Epithelial cell of esophagus (primary cell): ENCODE data around the gene BCORL1.

Source experiments
- DNase-seq: peaks from one replicate; pipeline ENCODE4 v3.0.0; 2010; ENCODE audit warnings: low read depth
- H3K4me3 ChIP-seq: 2 replicates; pipeline ENCODE4 v1.5.1; 2011; ENCODE audit warnings: mild to moderate bottlenecking, low read length, control low read depth
- TF ChIP-seq, protein P1 (sequence below): IDR thresholded peaks from 2 replicates; pipeline ENCODE4 v1.5.1; 2011; ENCODE audit warnings: low read depth, mild to moderate bottlenecking, low read length, control low read depth, inconsistent platforms; ENCODE audit not compliant: insufficient read depth; ENCODE audit errors: missing control alignments

The BCORL1 gene

DNA sequence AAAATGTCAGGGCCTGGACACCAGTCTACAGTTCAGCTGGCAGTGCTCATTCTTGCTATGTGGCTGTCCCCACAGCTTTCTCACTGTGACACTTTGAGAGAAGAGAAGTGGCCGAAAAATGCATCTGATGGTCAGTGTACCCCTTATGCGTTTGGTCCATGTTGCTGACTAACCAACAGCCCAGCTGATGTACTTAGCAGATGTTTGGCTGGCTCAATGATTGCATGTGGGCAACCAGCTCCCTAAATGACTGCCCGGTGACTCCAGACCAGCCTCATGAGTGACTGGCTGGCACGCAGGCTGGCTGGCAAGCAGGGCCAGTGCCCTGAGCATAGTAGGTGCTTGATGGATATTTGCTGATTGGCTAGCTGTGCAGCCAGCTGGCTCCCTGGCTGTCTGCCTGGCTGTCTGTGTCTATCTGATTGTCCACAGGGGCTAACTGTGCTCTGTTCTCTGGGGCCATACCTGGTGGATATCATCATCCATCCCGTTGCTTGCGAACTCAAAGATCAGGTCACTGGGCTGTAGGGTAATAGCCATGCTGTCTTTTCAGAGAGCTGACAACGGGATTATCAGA is 98.4 kb downstream of the BCORL1 start:
- no peak for DNase-seq
- TF ChIP-seq, protein P1, sequence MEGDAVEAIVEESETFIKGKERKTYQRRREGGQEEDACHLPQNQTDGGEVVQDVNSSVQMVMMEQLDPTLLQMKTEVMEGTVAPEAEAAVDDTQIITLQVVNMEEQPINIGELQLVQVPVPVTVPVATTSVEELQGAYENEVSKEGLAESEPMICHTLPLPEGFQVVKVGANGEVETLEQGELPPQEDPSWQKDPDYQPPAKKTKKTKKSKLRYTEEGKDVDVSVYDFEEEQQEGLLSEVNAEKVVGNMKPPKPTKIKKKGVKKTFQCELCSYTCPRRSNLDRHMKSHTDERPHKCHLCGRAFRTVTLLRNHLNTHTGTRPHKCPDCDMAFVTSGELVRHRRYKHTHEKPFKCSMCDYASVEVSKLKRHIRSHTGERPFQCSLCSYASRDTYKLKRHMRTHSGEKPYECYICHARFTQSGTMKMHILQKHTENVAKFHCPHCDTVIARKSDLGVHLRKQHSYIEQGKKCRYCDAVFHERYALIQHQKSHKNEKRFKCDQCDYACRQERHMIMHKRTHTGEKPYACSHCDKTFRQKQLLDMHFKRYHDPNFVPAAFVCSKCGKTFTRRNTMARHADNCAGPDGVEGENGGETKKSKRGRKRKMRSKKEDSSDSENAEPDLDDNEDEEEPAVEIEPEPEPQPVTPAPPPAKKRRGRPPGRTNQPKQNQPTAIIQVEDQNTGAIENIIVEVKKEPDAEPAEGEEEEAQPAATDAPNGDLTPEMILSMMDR, result no peak
- no peak overlapping the region for H3K4me3 ChIP-seq

DNA sequence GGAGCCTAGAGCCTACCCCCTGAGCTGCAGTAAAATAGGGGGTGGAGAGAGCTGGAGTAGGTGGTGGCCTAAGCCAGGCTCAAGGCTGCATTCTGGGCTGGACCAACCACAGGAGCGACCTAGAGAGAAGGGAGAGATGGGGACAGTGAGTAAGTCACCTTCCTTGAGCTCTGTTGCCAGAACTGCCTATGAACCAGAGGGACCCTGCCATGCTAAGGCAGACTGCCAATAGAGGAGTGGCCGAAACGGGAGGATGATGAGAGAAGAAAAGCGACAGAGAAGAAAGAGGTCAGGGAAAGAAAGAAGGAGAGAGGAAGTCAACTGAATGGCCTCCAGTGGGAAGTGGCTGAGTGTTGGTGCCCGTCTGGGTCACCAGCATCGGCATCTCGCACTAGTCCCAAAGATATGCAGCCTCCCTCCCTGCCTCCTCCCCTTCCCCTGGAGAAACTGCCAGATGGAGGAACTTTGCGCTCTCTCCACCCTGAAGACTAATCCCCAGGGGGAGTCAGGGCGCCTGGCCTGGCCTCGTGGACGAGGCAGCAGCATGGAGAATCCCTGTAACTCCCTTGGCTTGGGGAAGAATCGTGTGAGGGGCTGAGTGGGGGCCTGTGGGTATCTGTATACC is 99.1 kb downstream of the BCORL1 start:
- H3K4me3 ChIP-seq, result no peak overlapping the region
- TF ChIP-seq, protein P1, result no peak
- DNase-seq, result no peak

DNA sequence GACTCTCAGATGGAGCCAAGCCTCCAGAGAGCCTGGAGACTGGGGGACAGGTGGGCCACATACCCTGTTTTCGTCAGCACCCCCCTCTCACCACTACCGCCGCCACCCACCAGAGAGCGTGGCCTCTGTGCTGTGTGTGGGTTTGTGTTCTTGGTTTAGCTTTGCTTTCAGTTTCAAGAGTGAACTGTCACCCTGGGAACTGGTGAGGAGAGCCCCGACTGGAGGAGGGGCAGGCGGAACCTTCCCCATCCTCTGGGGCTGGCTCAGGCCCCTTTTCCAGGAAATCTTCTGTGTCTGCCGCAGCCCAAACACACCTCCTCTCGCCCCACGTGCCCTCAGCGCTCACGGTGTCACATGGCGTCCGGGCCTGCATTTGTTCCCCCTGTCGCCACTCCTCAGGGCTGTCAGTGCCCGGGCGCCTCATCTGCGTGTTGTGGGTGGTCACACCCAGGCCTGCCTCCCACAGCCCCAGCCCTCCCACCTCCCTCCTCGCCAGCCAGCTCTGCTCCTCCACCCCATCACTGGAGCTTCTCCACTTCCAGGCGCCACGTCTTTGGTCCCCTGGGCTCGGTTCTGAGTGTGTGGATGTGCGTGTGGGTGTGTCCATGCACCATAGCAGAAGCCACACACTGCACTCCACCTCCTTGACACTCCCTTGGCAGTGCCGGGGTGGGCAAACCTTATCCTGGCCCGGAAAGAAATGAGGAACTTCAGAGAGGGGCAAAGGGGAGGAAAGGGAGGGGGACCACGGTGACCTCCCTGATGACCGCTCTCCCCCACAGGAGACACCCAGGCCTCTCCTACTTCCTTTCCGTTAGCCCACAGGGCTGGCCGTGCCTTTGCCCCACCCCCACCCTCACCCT is 100.0 kb downstream of the BCORL1 start:
- H3K4me3 ChIP-seq, result no peak overlapping the region
- DNase-seq, result no peak
- TF ChIP-seq, protein P1, result no peak

DNA sequence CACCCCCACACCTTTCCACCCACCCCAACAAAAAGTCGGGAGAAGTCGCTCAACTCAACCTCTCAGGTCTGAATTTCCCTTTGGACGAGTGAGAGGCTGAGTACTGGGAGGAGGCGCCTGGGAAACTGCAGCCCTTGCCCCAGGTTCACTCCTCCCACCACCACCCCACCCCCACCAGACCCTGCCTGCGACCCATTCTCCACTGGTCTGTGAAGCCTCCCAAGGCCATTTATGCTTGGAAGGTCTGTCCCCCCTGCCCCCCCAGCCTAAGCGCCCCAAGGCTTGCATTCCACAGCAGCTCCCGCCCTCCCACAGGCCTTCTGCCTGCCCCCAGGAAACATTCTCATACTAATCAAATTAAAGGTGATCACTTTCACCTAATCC is 100.7 kb downstream of the BCORL1 start:
- no peak overlapping the region for H3K4me3 ChIP-seq
- no peak for DNase-seq
- TF ChIP-seq, protein P1, result no peak

DNA sequence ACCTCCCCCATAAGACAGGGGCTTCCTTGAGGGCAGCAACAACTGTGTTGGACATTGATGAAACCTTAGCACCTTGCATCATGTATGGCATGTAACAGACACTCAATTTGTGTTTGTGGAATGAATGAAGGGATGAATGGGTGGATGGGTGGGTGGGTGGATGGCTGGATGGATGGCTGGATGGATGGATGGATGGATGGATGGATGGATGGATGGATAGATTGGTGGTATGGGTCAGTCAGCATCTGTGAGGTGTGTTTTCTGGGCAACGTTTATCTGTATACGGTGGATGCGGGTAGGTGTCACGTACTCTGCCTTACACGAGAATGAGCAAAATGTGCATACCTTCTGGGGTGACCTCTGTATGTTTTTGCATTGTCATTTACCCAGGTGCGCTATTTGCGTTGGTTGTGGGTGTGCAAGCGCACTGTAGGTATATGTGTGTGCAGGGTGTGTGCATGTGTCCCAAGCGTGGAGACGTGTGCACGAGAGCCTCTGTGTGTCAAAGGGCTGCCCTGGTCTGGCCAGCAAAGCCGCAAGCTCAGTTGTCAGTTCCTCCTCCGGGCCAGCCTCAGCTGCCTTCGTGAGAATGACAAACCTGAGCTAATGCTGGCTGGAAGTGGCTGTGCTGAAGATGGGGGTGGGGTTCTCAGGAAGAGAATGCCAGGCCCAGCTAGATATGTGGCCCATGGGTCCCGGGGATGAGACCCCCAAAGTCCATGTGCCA is 101.4 kb downstream of the BCORL1 start:
- TF ChIP-seq, protein P1, result no peak
- DNase-seq, result no peak
- H3K4me3 ChIP-seq, result no peak overlapping the region

DNA sequence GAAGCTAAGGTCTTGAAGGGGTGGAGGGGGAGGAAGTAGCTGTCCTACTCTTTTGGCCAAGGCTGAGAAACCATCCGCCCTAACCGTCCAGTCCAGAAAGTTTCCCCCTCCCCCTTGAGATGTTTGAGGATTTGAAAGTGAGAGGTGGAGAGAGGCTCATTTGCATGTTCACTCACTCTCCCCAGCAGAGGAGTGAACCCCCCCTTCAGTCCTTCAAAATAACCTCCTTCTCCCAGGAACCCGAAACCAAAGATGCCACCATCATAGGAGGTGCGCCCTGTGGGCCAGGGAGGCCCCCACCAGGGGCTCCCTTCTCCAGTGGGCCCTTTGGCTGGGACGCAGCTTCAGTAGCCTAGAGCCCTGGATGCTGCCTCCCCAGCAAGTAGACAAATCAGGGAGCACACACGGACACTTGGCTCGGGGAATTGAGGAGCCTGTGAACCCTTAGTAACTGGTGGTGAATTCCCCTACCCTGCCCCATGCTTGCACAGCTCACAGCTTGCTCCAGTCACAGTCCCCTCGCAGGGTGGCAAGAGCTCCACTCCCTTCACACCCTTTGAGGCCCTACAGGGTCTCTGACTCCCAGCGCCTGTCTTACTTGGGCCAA is 102.3 kb downstream of the BCORL1 start:
- DNase-seq, result no peak
- TF ChIP-seq, protein P1, result no peak
- no peak overlapping the region for H3K4me3 ChIP-seq
